ENCODE data around the gene ARHGEF25.
"Not testable (repeated sequence)": the region's sequence is repeated elsewhere in the genome, so short reads cannot be mapped to it uniquely, and the experiment has no call there.

DNA sequence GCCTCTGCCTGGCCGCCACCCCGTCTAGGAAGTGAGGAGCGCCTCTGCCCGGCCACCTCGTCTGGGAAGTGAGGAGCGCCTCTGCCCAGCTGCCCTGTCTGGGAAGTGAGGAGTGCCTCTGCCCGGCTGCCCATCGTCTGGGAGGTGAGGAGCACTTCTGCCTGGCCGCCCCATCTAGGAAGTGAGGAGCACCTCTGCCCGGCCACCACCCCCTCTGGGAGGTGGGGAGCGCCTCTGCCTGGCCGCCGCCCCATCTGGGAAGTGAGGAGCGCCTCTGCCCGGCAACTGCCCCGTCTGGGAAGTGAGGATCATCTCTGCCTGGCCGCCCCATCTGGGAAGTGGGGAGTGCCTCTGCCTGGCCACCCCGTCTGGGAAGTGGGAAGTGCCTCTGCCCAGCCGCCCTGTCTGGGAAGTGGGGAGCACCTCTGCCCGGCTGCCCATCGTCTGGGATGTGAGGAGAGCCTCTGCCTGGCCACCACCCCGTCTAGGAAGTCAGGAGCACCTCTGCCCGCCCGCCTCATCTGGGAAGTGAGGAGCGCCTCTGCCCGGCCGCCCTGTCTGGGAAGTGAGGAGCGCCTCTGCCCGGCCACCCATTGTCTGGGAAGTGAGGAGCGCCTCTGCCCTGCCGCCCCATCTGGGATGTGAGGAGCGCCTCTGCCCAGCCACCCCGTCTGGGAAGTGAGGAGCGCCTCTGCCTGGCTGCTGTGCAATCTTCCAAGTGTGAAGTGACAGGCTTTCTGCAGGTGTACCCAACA lies 54.0 kb downstream of the ARHGEF25 start:
- not testable (repeated sequence) for TF ChIP-seq CTCF (IDR thresholded peaks at IDR 0.05; ENCODE audit: insufficient read depth, low read length); POLR2AphosphoS5 (IDR thresholded peaks at IDR 0.05; ENCODE audit: low read depth); REST (IDR thresholded peaks at IDR 0.05; ENCODE audit: insufficient replicate concordance, low read depth); SPI1 (IDR thresholded peaks at IDR 0.05; ENCODE audit: borderline replicate concordance, low read depth); GABPA (IDR thresholded peaks at IDR 0.05; ENCODE audit: low read depth)

Data from HL-60 (cell line).